Testis (tissue), 3 donors: ENCODE results near the gene PRKG2. TPM values are rescaled to one million over a fixed set of nuclear protein-coding genes. Genes with fewer than 3 reads are reported as not detected.

Source experiments
- DNase-seq: peaks from one replicate; pipeline ENCODE4 v3.0.0-alpha.2; 2019
- H3K27ac ChIP-seq, 2 donors: fragments of 200-600 bp; sonication (generic); one replicate each; pipeline ENCODE4 v1.5.1; 2019
- H3K27me3 ChIP-seq: fragments of 200-600 bp; sonication (generic); one replicate; pipeline ENCODE4 v1.5.1; 2019
- H3K36me3 ChIP-seq: fragments of 200-600 bp; sonication (generic); one replicate; pipeline ENCODE4 v1.5.1; 2017; ENCODE audit warnings: low read depth; ENCODE audit errors: missing control alignments
- H3K4me1 ChIP-seq: fragments of 200-600 bp; sonication (generic); one replicate; pipeline ENCODE4 v1.5.1; 2019
- H3K4me3 ChIP-seq, 2 donors: fragments of 200-600 bp; sonication (generic); one replicate each; pipeline ENCODE4 v1.5.1; 2017 to 2019
- H3K9me3 ChIP-seq: fragments of 200-600 bp; sonication (generic); one replicate; pipeline ENCODE4 v1.5.1; 2017
- CTCF ChIP-seq, 3 experiments: fragments of 450-650 bp in 2 of 3; fragments of 200-600 bp in 1 of 3; sonication (generic) in 1 of 3; IDR thresholded peaks; one replicate each; pipeline ENCODE4 v1.5.1; 2016 to 2019; ENCODE audit warnings: antibody characterized with exemption in 3 of 3, mild to moderate bottlenecking in 2 of 3, moderate library complexity in 1 of 3
- POLR2A ChIP-seq: fragments of 450-650 bp; IDR thresholded peaks from one replicate; pipeline ENCODE4 v1.6.1; 2017; ENCODE audit warnings: antibody characterized with exemption, mild to moderate bottlenecking, moderate library complexity
- WGBS, 2 donors: methylation state at CpG; one replicate each; pipeline ENCODE4 v1.1.5; 2018; 5-methylcytosine and 5-hydroxymethylcytosine counted together
- intact Hi-C: fragments of 100-400 bp; cut with DNase I; formaldehyde crosslinking; loops from one replicate; pipeline ENCODE4 v1.15.1; 2023; ENCODE audit warnings: low total_unique reads
- polyA plus RNA-seq: library from polyadenylated mRNA; stranded (reverse); fragments of 350-450 nt; fragmentation: Illumina TruSeq; extraction: RNeasy Lipid Tissue Mini Kit (QIAGEN cat#74804); gene quantifications from one replicate; pipeline ENCODE4 v1.2.3, GENCODE V29; 2014; ENCODE audit warnings: low read depth, low replicate concordance; ENCODE audit not compliant: insufficient read depth
- total RNA-seq, 2 donors: library from RNA; depleted of rRNA; stranded (reverse); fragments of >200 nt; gene quantifications; one replicate each; pipeline ENCODE4 v1.2.3, GENCODE V29; 2016

The PRKG2 gene
- total and polyA plus RNA-seq, 3 donors from 2014 or later, result 1.3 to 2.4 (median 1.7) TPM

GRCh38 chr4:81096566-81096965, 118.5 kb downstream of the PRKG2 start:
- intact Hi-C loops, result no loop called here
- TF ChIP-seq POLR2A (no peak), CTCF (IDR thresholded peaks at IDR 0.05) (no peak)
- no peak for DNase-seq
- WGBS, 2 donors, result 81 to 100% methylated on average over 1 of the region's 1 CpG
- H3K36me3 ChIP-seq, result no peaks in the 10 kb centered on the region
- H3K27ac ChIP-seq, result no peak overlapping the region
- no peak overlapping the region for H3K4me3 ChIP-seq
- H3K9me3 ChIP-seq, result no peaks in the 10 kb centered on the region
- no peaks in the 10 kb centered on the region for H3K27me3 ChIP-seq
- H3K4me1 ChIP-seq, result no peaks in the 10 kb centered on the region

GRCh38 chr4:81095389-81095788, 119.6 kb downstream of the PRKG2 start:
- H3K9me3 ChIP-seq, result no peaks in the 10 kb centered on the region
- no peak for DNase-seq
- intact Hi-C loops, result no loop called here
- H3K4me3 ChIP-seq, result no peak overlapping the region
- TF ChIP-seq POLR2A, result no peak
- no peak for TF ChIP-seq CTCF (IDR thresholded peaks at IDR 0.05)
- H3K4me1 ChIP-seq, result no peaks in the 10 kb centered on the region
- H3K27me3 ChIP-seq, result no peaks in the 10 kb centered on the region
- no peaks in the 10 kb centered on the region for H3K36me3 ChIP-seq
- WGBS, 2 donors, result 72 to 79% methylated on average over 2 of the region's 2 CpGs
- no peak overlapping the region for H3K27ac ChIP-seq

GRCh38 chr4:81093720-81094401, 121.2 kb downstream of the PRKG2 start:
- Histone ChIP-seq H3K27me3 (no peaks in the 10 kb centered on the region), H3K9me3 (no peaks in the 10 kb centered on the region), H3K36me3 (no peaks in the 10 kb centered on the region), H3K4me3 (no peak overlapping the region), H3K4me1 (no peaks in the 10 kb centered on the region), H3K27ac (no peak overlapping the region)
- no peak for DNase-seq
- TF ChIP-seq CTCF (IDR thresholded peaks at IDR 0.05) (no peak), POLR2A (no peak)
- WGBS, 2 donors, result 85 to 86% methylated on average over 2 of the region's 2 CpGs
- intact Hi-C loops, result no loop called here

- H3K27me3 ChIP-seq, result no peaks in the 10 kb centered on the region
- intact Hi-C loops, result no loop called here
Observed at GRCh38 chr4:81085979-81086378, 129.0 kb downstream of the PRKG2 start.

More at GRCh38 chr4:81085979-81086378, 129.0 kb downstream of the PRKG2 start:
- Histone ChIP-seq H3K4me3 (no peak overlapping the region), H3K4me1 (no peaks in the 10 kb centered on the region), H3K27ac (no peak overlapping the region), H3K9me3 (no peaks in the 10 kb centered on the region), H3K36me3 (no peaks in the 10 kb centered on the region)
- DNase-seq, result no peak
- TF ChIP-seq POLR2A (no peak), CTCF (IDR thresholded peaks at IDR 0.05) (no peak)
- 89 to 93% methylated on average over 3 of the region's 3 CpGs for WGBS, 2 donors
